TTC549 (cell line): ENCODE data around the gene SPNS2.

Source experiments
- FAIRE-seq: peaks from 2 replicates; lab custom pipeline; 2012; peaks lifted over from hg19 to GRCh38; lab: Jason Lieb, UNC

Gene SPNS2

GRCh38 chr17:4537451-4538235, 39.0 kb downstream of the SPNS2 start:
- FAIRE-seq: no peak

- FAIRE-seq: no peak
Observed at GRCh38 chr17:4538236-4539002, 39.7 kb downstream of the SPNS2 start.

- no peak for FAIRE-seq
Observed at GRCh38 chr17:4539025-4539424, 40.3 kb downstream of the SPNS2 start.

- FAIRE-seq: no peak
Observed at GRCh38 chr17:4539576-4540223, 41.0 kb downstream of the SPNS2 start.

GRCh38 chr17:4540224-4540651, 41.6 kb downstream of the SPNS2 start:
- FAIRE-seq: no peak

GRCh38 chr17:4540687-4541327, 42.1 kb downstream of the SPNS2 start:
- no peak for FAIRE-seq

- no peak for FAIRE-seq
Observed at GRCh38 chr17:4541328-4542002, 42.8 kb downstream of the SPNS2 start.

GRCh38 chr17:4542003-4542725, 43.5 kb downstream of the SPNS2 start:
- no peak for FAIRE-seq

- no peak for FAIRE-seq
Observed at GRCh38 chr17:4542726-4543191, 44.1 kb downstream of the SPNS2 start.

GRCh38 chr17:4543557-4544026, 44.9 kb downstream of the SPNS2 start:
- no peak for FAIRE-seq

GRCh38 chr17:4544135-4544950, 45.7 kb downstream of the SPNS2 start:
- no peak for FAIRE-seq

GRCh38 chr17:4544951-4545216, 46.2 kb downstream of the SPNS2 start:
- no peak for FAIRE-seq

GRCh38 chr17:4545217-4545951, 46.7 kb downstream of the SPNS2 start:
- no peak for FAIRE-seq

- FAIRE-seq: no peak
Observed at GRCh38 chr17:4547118-4547906, 48.6 kb downstream of the SPNS2 start.

GRCh38 chr17:4548061-4548461, 49.4 kb downstream of the SPNS2 start:
- no peak for FAIRE-seq

- no peak for FAIRE-seq
Observed at GRCh38 chr17:4548721-4549531, 50.2 kb downstream of the SPNS2 start.

- FAIRE-seq: no peak
Observed at GRCh38 chr17:4549781-4550533, 51.3 kb downstream of the SPNS2 start.
